ENCODE results near the gene TPCN2. TPM values are rescaled to one million over a fixed set of nuclear protein-coding genes. Genes with fewer than 3 reads are reported as not detected.
A peak's percentile ranks its signal among the peaks of the same experiment; 100 is the strongest.

The TPCN2 gene
- total RNA-seq, 1 donor from 2014 or later, result 9.5 TPM

- DNase-seq (ENCODE audit: low read depth) (no peak), FAIRE-seq (no peak)
- no peak overlapping the region for H3K4me3 ChIP-seq (ENCODE audit: insufficient read depth, low read depth, low read length)
- H4K20me1 ChIP-seq (ENCODE audit: insufficient read depth, low read length), result no peaks in the 10 kb centered on the region
- Mint-ChIP-seq H3K36me3 (ENCODE audit: low read depth, unreplicated experiment) (no peaks in the 10 kb centered on the region), H3K27me3 (ENCODE audit: low read depth, unreplicated experiment) (peaks cover 43% of the 10 kb centered on the region), H3K9me3 (ENCODE audit: unreplicated experiment) (peaks cover 7% of the 10 kb centered on the region), H3K27ac (ENCODE audit: unreplicated experiment) (no peak overlapping the region), H3K4me1 (ENCODE audit: low read depth, unreplicated experiment) (no peaks in the 10 kb centered on the region), H3K4me3 (ENCODE audit: unreplicated experiment) (no peak overlapping the region)
- no peak overlapping the region for H3K4me2 ChIP-seq (ENCODE audit: low read length)
- H3K9ac ChIP-seq (ENCODE audit: low read length), result no peak overlapping the region
- no peak overlapping the region for H3K27ac ChIP-seq (ENCODE audit: low read depth, low read length)
- peaks cover 22% of the 10 kb centered on the region for H3K4me1 ChIP-seq (ENCODE audit: insufficient read depth, low read length)
- H3K36me3 ChIP-seq (ENCODE audit: insufficient read depth, low read length), result no peaks in the 10 kb centered on the region
- TF ChIP-seq EZH2 (IDR thresholded peaks at IDR 0.05; ENCODE audit: insufficient read depth, low read length), result no peak
- no peak overlapping the region for H2AFZ ChIP-seq (ENCODE audit: low read depth, low read length)
- no peaks in the 10 kb centered on the region for H3K79me2 ChIP-seq (ENCODE audit: insufficient read depth, low read length)
- no peaks in the 10 kb centered on the region for H3K27me3 ChIP-seq (ENCODE audit: insufficient read depth, low read length)
- no peaks in the 10 kb centered on the region for H3K9me3 ChIP-seq (ENCODE audit: insufficient read depth, low read depth, low read length)
Observed at GRCh38 chr11:69158301-69159149, 109.8 kb downstream of the TPCN2 start.

GRCh38 chr11:69159150-69159852, 110.6 kb downstream of the TPCN2 start:
- no peak overlapping the region for H2AFZ ChIP-seq (ENCODE audit: low read depth, low read length)
- peaks cover 13% of the 10 kb centered on the region for H3K9me3 Mint-ChIP-seq (ENCODE audit: unreplicated experiment)
- H3K27ac ChIP-seq (ENCODE audit: low read depth, low read length), result no peak overlapping the region
- H3K36me3 Mint-ChIP-seq (ENCODE audit: low read depth, unreplicated experiment), result no peaks in the 10 kb centered on the region
- no peaks in the 10 kb centered on the region for H3K9me3 ChIP-seq (ENCODE audit: insufficient read depth, low read depth, low read length)
- no peaks in the 10 kb centered on the region for H4K20me1 ChIP-seq (ENCODE audit: insufficient read depth, low read length)
- no peak for TF ChIP-seq CTCF (IDR thresholded peaks at IDR 0.05; ENCODE audit: insufficient read depth, low read depth, low read length)
- no peak for TF ChIP-seq EZH2 (IDR thresholded peaks at IDR 0.05; ENCODE audit: insufficient read depth, low read length)
- H3K4me1 Mint-ChIP-seq (ENCODE audit: low read depth, unreplicated experiment), result no peaks in the 10 kb centered on the region
- H3K27me3 ChIP-seq (ENCODE audit: insufficient read depth, low read length), result no peaks in the 10 kb centered on the region
- H3K9ac ChIP-seq (ENCODE audit: low read length), result no peak overlapping the region
- peaks cover 43% of the 10 kb centered on the region for H3K27me3 Mint-ChIP-seq (ENCODE audit: low read depth, unreplicated experiment)
- FAIRE-seq, result no peak
- H3K27ac Mint-ChIP-seq (ENCODE audit: unreplicated experiment), result no peak overlapping the region
- no peaks in the 10 kb centered on the region for H3K79me2 ChIP-seq (ENCODE audit: insufficient read depth, low read length)
- no peak overlapping the region for H3K4me2 ChIP-seq (ENCODE audit: low read length)
- peaks cover 15% of the 10 kb centered on the region for H3K4me1 ChIP-seq (ENCODE audit: insufficient read depth, low read length)
- no peak overlapping the region for H3K4me3 ChIP-seq (ENCODE audit: insufficient read depth, low read depth, low read length)
- DNase-seq (ENCODE audit: low read depth), result no peak
- no peaks in the 10 kb centered on the region for H3K36me3 ChIP-seq (ENCODE audit: insufficient read depth, low read length)
- no peak overlapping the region for H3K4me3 Mint-ChIP-seq (ENCODE audit: unreplicated experiment)

GRCh38 chr11:69160296-69161116, 111.8 kb downstream of the TPCN2 start:
- Histone ChIP-seq H3K36me3 (ENCODE audit: insufficient read depth, low read length) (no peaks in the 10 kb centered on the region), H3K79me2 (ENCODE audit: insufficient read depth, low read length) (no peaks in the 10 kb centered on the region), H3K4me3 (ENCODE audit: insufficient read depth, low read depth, low read length) (no peak overlapping the region), H3K9ac (ENCODE audit: low read length) (no peak overlapping the region), H3K4me2 (ENCODE audit: low read length) (no peak overlapping the region), H2AFZ (ENCODE audit: low read depth, low read length) (peak overlapping the region; percentile 20), H4K20me1 (ENCODE audit: insufficient read depth, low read length) (no peaks in the 10 kb centered on the region), H3K27ac (ENCODE audit: low read depth, low read length) (no peak overlapping the region), H3K27me3 (ENCODE audit: insufficient read depth, low read length) (no peaks in the 10 kb centered on the region), H3K9me3 (ENCODE audit: insufficient read depth, low read depth, low read length) (no peaks in the 10 kb centered on the region), H3K4me1 (ENCODE audit: insufficient read depth, low read length) (peaks cover 15% of the 10 kb centered on the region)
- Mint-ChIP-seq H3K27me3 (ENCODE audit: low read depth, unreplicated experiment) (peaks cover 49% of the 10 kb centered on the region), H3K27ac (ENCODE audit: unreplicated experiment) (no peak overlapping the region), H3K4me3 (ENCODE audit: unreplicated experiment) (no peak overlapping the region), H3K36me3 (ENCODE audit: low read depth, unreplicated experiment) (peaks cover 3% of the 10 kb centered on the region), H3K4me1 (ENCODE audit: low read depth, unreplicated experiment) (no peaks in the 10 kb centered on the region), H3K9me3 (ENCODE audit: unreplicated experiment) (peaks cover 14% of the 10 kb centered on the region)
- TF ChIP-seq CTCF (IDR thresholded peaks at IDR 0.05; ENCODE audit: insufficient read depth, low read depth, low read length), result no peak
- no peak for TF ChIP-seq EZH2 (IDR thresholded peaks at IDR 0.05; ENCODE audit: insufficient read depth, low read length)
- no peak for FAIRE-seq
- no peak for DNase-seq (ENCODE audit: low read depth)
